HG03196 (cell line): Measurements from ENCODE around the gene SLC25A17.
A peak's percentile ranks its signal among the peaks of the same experiment; 100 is the strongest.
"Not testable (repeated sequence)": the region's sequence is repeated elsewhere in the genome, so short reads cannot be mapped to it uniquely, and the experiment has no call there.

Experiments used
- ATAC-seq: cut with Tn5 transposase; IDR thresholded peaks from one replicate; pipeline ENCODE4 v1.9.1; 2021; ENCODE audit not compliant: unreplicated experiment

Gene SLC25A17

GRCh38 chr22:40818747-40819598 is at the start of gene SLC25A17:
Gene SLC25A17, minus strand, starts transcription at chr22:40819346. Its CDS starts 98 bp downstream, at chr22:40819248.
- peak; percentile 70 for ATAC-seq

GRCh38 chr22:40868379-40868778 is 49.2 kb upstream of the SLC25A17 start:
- ATAC-seq, result not testable (repeated sequence)

- ATAC-seq, result no peak
These were observed 48.0 kb upstream of the SLC25A17 start for GRCh38 chr22:40867109-40867508.

GRCh38 chr22:40862537-40862936 is 43.4 kb upstream of the SLC25A17 start:
- ATAC-seq, result no peak

GRCh38 chr22:40862013-40862412 is 42.9 kb upstream of the SLC25A17 start, which contains the start of gene DNAJB7:
Gene DNAJB7, minus strand, starts transcription at chr22:40862113. Its CDS starts 119 bp downstream, at chr22:40861994.
- no peak for ATAC-seq

- ATAC-seq, result no peak
These were observed 38.2 kb upstream of the SLC25A17 start for GRCh38 chr22:40857309-40857855.

- peak; percentile 83 for ATAC-seq
These were observed 37.6 kb upstream of the SLC25A17 start, which contains the start of the genes ST13 and XPNPEP3 for GRCh38 chr22:40856513-40857308. Gene ST13, minus strand, starts transcription at chr22:40856639. Its CDS starts 99 bp downstream, at chr22:40856540. Gene XPNPEP3, plus strand, starts transcription at chr22:40857148. Its CDS starts 34 bp downstream, at chr22:40857182.

GRCh38 chr22:40855979-40856512 is 36.9 kb upstream of the SLC25A17 start:
- no peak for ATAC-seq

- ATAC-seq, result no peak
These were observed 36.2 kb upstream of the SLC25A17 start for GRCh38 chr22:40855071-40855978.

- no peak for ATAC-seq
These were observed 34.8 kb upstream of the SLC25A17 start for GRCh38 chr22:40853961-40854360.

- no peak for ATAC-seq
These were observed 34.2 kb upstream of the SLC25A17 start for GRCh38 chr22:40853333-40853732.

- ATAC-seq, result not testable (repeated sequence)
These were observed 26.7 kb upstream of the SLC25A17 start for GRCh38 chr22:40845816-40846215.

GRCh38 chr22:40844951-40845350 is 25.8 kb upstream of the SLC25A17 start:
- ATAC-seq, result no peak

- no peak for ATAC-seq
These were observed 19.3 kb upstream of the SLC25A17 start for GRCh38 chr22:40838486-40838885.

- ATAC-seq, result no peak
These were observed 15.5 kb upstream of the SLC25A17 start for GRCh38 chr22:40834619-40835018.

GRCh38 chr22:40829131-40829530 is 10.0 kb upstream of the SLC25A17 start:
- ATAC-seq, result no peak

- no peak for ATAC-seq
These were observed 8.0 kb upstream of the SLC25A17 start for GRCh38 chr22:40826984-40827741.

- not testable (repeated sequence) for ATAC-seq
These were observed 7.1 kb upstream of the SLC25A17 start for GRCh38 chr22:40826292-40826691.

- no peak for ATAC-seq
These were observed 4.3 kb upstream of the SLC25A17 start for GRCh38 chr22:40823426-40823825.
